Measurements from ENCODE around the gene MCUR1. TPM values are rescaled to one million over a fixed set of nuclear protein-coding genes. Genes with fewer than 3 reads are reported as not detected.
"Not testable (repeated sequence)": the region's sequence is repeated elsewhere in the genome, so short reads cannot be mapped to it uniquely, and the experiment has no call there.

Gene MCUR1
- polyA plus RNA-seq (2013, experiment 1 of 4): 31.2 TPM
- polyA plus RNA-seq (2013, experiment 2 of 4): 32.4 TPM
- 28.0 TPM for polyA plus RNA-seq (2013, experiment 3 of 4)
- 30.8 TPM for polyA plus RNA-seq (2013, experiment 4 of 4)

GRCh38 chr6:13814176-13814937 is at the start of gene MCUR1:
Gene MCUR1, minus strand, starts transcription at chr6:13814557. Its CDS starts 128 bp downstream, at chr6:13814429.
- WGBS, 2 experiments: 0% methylated on average over 81 of the region's 81 CpGs
- H3K4me3 ChIP-seq (ENCODE audit: insufficient read depth, low read depth, low read length): peak within 1 kb of the TSS; percentile 84
- peak within 1 kb of the TSS; percentile 95 for H3K27ac ChIP-seq (ENCODE audit: insufficient read depth, low read depth, low read length, poor library complexity, severe bottlenecking)
- H3K27me3 ChIP-seq (ENCODE audit: control insufficient read depth, insufficient read depth, low read length, poor library complexity, severe bottlenecking): no peaks in the 10 kb centered on the region
- H3K9me3 ChIP-seq (ENCODE audit: control insufficient read depth, low read length): no peaks in the 10 kb centered on the region
- peaks cover 8% of the 10 kb centered on the region for H3K4me1 ChIP-seq (ENCODE audit: control insufficient read depth, insufficient read depth, low read length)
- no peaks in the 10 kb centered on the region for H3K36me3 ChIP-seq (ENCODE audit: control insufficient read depth, insufficient read depth, low read length)

- no peaks in the 10 kb centered on the region for H3K9me3 ChIP-seq (ENCODE audit: control insufficient read depth, low read length)
- H3K4me3 ChIP-seq (ENCODE audit: insufficient read depth, low read depth, low read length): no peak overlapping the region
- no peaks in the 10 kb centered on the region for H3K36me3 ChIP-seq (ENCODE audit: control insufficient read depth, insufficient read depth, low read length)
- H3K27me3 ChIP-seq (ENCODE audit: control insufficient read depth, insufficient read depth, low read length, poor library complexity, severe bottlenecking): peaks cover 18% of the 10 kb centered on the region
- WGBS, 2 experiments: 70 to 87% methylated on average over 2 of the region's 2 CpGs
- no peaks in the 10 kb centered on the region for H3K4me1 ChIP-seq (ENCODE audit: control insufficient read depth, insufficient read depth, low read length)
- H3K27ac ChIP-seq (ENCODE audit: insufficient read depth, low read depth, low read length, poor library complexity, severe bottlenecking): no peak overlapping the region
These were observed 49.4 kb upstream of the MCUR1 start for GRCh38 chr6:13863699-13864155.

GRCh38 chr6:13860556-13861185 is 46.3 kb upstream of the MCUR1 start:
- WGBS, 2 experiments: 90 to 92% methylated on average over 3 of the region's 3 CpGs
- H3K4me1 ChIP-seq (ENCODE audit: control insufficient read depth, insufficient read depth, low read length); H3K36me3 ChIP-seq (ENCODE audit: control insufficient read depth, insufficient read depth, low read length); H3K27ac ChIP-seq (ENCODE audit: insufficient read depth, low read depth, low read length, poor library complexity, severe bottlenecking); H3K9me3 ChIP-seq (ENCODE audit: control insufficient read depth, low read length): not testable (repeated sequence)
- peak overlapping the region; percentile 36 for H3K4me3 ChIP-seq (ENCODE audit: insufficient read depth, low read depth, low read length)
- peaks cover 19% of the 10 kb centered on the region for H3K27me3 ChIP-seq (ENCODE audit: control insufficient read depth, insufficient read depth, low read length, poor library complexity, severe bottlenecking)

- Histone ChIP-seq H3K36me3 (ENCODE audit: control insufficient read depth, insufficient read depth, low read length) (no peaks in the 10 kb centered on the region), H3K4me1 (ENCODE audit: control insufficient read depth, insufficient read depth, low read length) (no peaks in the 10 kb centered on the region), H3K9me3 (ENCODE audit: control insufficient read depth, low read length) (no peaks in the 10 kb centered on the region), H3K27me3 (ENCODE audit: control insufficient read depth, insufficient read depth, low read length, poor library complexity, severe bottlenecking) (peaks cover 19% of the 10 kb centered on the region), H3K27ac (ENCODE audit: insufficient read depth, low read depth, low read length, poor library complexity, severe bottlenecking) (no peak overlapping the region), H3K4me3 (ENCODE audit: insufficient read depth, low read depth, low read length) (peak overlapping the region; percentile 36)
- 41 to 44% methylated on average over 66 of the region's 66 CpGs for WGBS, 2 experiments
These were observed 45.7 kb upstream of the MCUR1 start for GRCh38 chr6:13859871-13860555.

- H3K27me3 ChIP-seq (ENCODE audit: control insufficient read depth, insufficient read depth, low read length, poor library complexity, severe bottlenecking): peaks cover 11% of the 10 kb centered on the region
- H3K27ac ChIP-seq (ENCODE audit: insufficient read depth, low read depth, low read length, poor library complexity, severe bottlenecking): no peak overlapping the region
- no peaks in the 10 kb centered on the region for H3K36me3 ChIP-seq (ENCODE audit: control insufficient read depth, insufficient read depth, low read length)
- WGBS, 2 experiments: 94 to 95% methylated on average over 34 of the region's 34 CpGs
- H3K9me3 ChIP-seq (ENCODE audit: control insufficient read depth, low read length): no peaks in the 10 kb centered on the region
- no peak overlapping the region for H3K4me3 ChIP-seq (ENCODE audit: insufficient read depth, low read depth, low read length)
- no peaks in the 10 kb centered on the region for H3K4me1 ChIP-seq (ENCODE audit: control insufficient read depth, insufficient read depth, low read length)
These were observed 40.4 kb upstream of the MCUR1 start for GRCh38 chr6:13854716-13855250.

- H3K27me3 ChIP-seq (ENCODE audit: control insufficient read depth, insufficient read depth, low read length, poor library complexity, severe bottlenecking): peaks cover 2% of the 10 kb centered on the region
- 93 to 96% methylated on average over 5 of the region's 5 CpGs for WGBS, 2 experiments
- no peak overlapping the region for H3K27ac ChIP-seq (ENCODE audit: insufficient read depth, low read depth, low read length, poor library complexity, severe bottlenecking)
- H3K9me3 ChIP-seq (ENCODE audit: control insufficient read depth, low read length): no peaks in the 10 kb centered on the region
- no peaks in the 10 kb centered on the region for H3K36me3 ChIP-seq (ENCODE audit: control insufficient read depth, insufficient read depth, low read length)
- no peak overlapping the region for H3K4me3 ChIP-seq (ENCODE audit: insufficient read depth, low read depth, low read length)
- H3K4me1 ChIP-seq (ENCODE audit: control insufficient read depth, insufficient read depth, low read length): no peaks in the 10 kb centered on the region
These were observed 39.5 kb upstream of the MCUR1 start for GRCh38 chr6:13853871-13854270.

GRCh38 chr6:13851803-13852202 is 37.4 kb upstream of the MCUR1 start:
- Histone ChIP-seq H3K4me3 (ENCODE audit: insufficient read depth, low read depth, low read length) (no peak overlapping the region), H3K4me1 (ENCODE audit: control insufficient read depth, insufficient read depth, low read length) (peaks cover 6% of the 10 kb centered on the region), H3K27ac (ENCODE audit: insufficient read depth, low read depth, low read length, poor library complexity, severe bottlenecking) (no peak overlapping the region), H3K27me3 (ENCODE audit: control insufficient read depth, insufficient read depth, low read length, poor library complexity, severe bottlenecking) (no peaks in the 10 kb centered on the region), H3K36me3 (ENCODE audit: control insufficient read depth, insufficient read depth, low read length) (no peaks in the 10 kb centered on the region), H3K9me3 (ENCODE audit: control insufficient read depth, low read length) (no peaks in the 10 kb centered on the region)
- WGBS, 2 experiments: 83 to 86% methylated on average over 2 of the region's 2 CpGs

GRCh38 chr6:13851330-13851729 is 37.0 kb upstream of the MCUR1 start:
- 94 to 95% methylated on average over 3 of the region's 3 CpGs for WGBS, 2 experiments

GRCh38 chr6:13850690-13851089 is 36.3 kb upstream of the MCUR1 start:
- H3K27ac ChIP-seq (ENCODE audit: insufficient read depth, low read depth, low read length, poor library complexity, severe bottlenecking); H3K4me1 ChIP-seq (ENCODE audit: control insufficient read depth, insufficient read depth, low read length); H3K4me3 ChIP-seq (ENCODE audit: insufficient read depth, low read depth, low read length); H3K36me3 ChIP-seq (ENCODE audit: control insufficient read depth, insufficient read depth, low read length); H3K9me3 ChIP-seq (ENCODE audit: control insufficient read depth, low read length); H3K27me3 ChIP-seq (ENCODE audit: control insufficient read depth, insufficient read depth, low read length, poor library complexity, severe bottlenecking): not testable (repeated sequence)
- WGBS, 2 experiments: 87 to 93% methylated on average over 5 of the region's 5 CpGs

More at GRCh38 chr6:13851330-13851729, 37.0 kb upstream of the MCUR1 start:
- no peaks in the 10 kb centered on the region for H3K9me3 ChIP-seq (ENCODE audit: control insufficient read depth, low read length)
- peaks cover 6% of the 10 kb centered on the region for H3K4me1 ChIP-seq (ENCODE audit: control insufficient read depth, insufficient read depth, low read length)
- H3K36me3 ChIP-seq (ENCODE audit: control insufficient read depth, insufficient read depth, low read length): no peaks in the 10 kb centered on the region
- H3K4me3 ChIP-seq (ENCODE audit: insufficient read depth, low read depth, low read length): no peak overlapping the region
- no peak overlapping the region for H3K27ac ChIP-seq (ENCODE audit: insufficient read depth, low read depth, low read length, poor library complexity, severe bottlenecking)
- H3K27me3 ChIP-seq (ENCODE audit: control insufficient read depth, insufficient read depth, low read length, poor library complexity, severe bottlenecking): no peaks in the 10 kb centered on the region
